PC-3 (cell line): ENCODE data around the gene LHFPL3. TPM values are rescaled to one million over a fixed set of nuclear protein-coding genes. Genes with fewer than 3 reads are reported as not detected.
A peak's percentile ranks its signal among the peaks of the same experiment; 100 is the strongest.

Experiments used
- ATAC-seq: fragments of 200-7000 bp; cut with Tn5 transposase; 2 replicates; pipeline ENCODE4 v1.9.1; 2020; ENCODE audit warnings: mild to moderate bottlenecking, moderate library complexity
- BruUV-seq: library from RNA; stranded (reverse); fragments of 400-500 nt; replicated peaks from 2 replicates; lab custom pipeline; 2021; lab: Mats Ljungman, UMichigan
- CTCF ChIA-PET: fragments of 300-600 bp; sonication (Branson Sonifier 250); formaldehyde crosslinking; loops from one replicate; lab custom pipeline; 2022; ENCODE audit warnings: antibody characterized with exemption; lab: Charles Lee
- POLR2A ChIA-PET: fragments of 300-600 bp; sonication (Branson Sonifier 250); formaldehyde crosslinking; loops from one replicate; lab custom pipeline; 2022; ENCODE audit warnings: antibody characterized with exemption; ENCODE audit not compliant: unreplicated experiment; lab: Charles Lee
- DNase-seq: peaks from one replicate; pipeline ENCODE4 v3.0.0-alpha.2; 2015
- H2AFZ ChIP-seq: fragments of 300-600 bp; sonication (generic); 2 replicates; pipeline ENCODE4 v1.6.0; 2016; ENCODE audit warnings: antibody characterized with exemption, low read length
- H3F3A ChIP-seq: fragments of 300-600 bp; sonication (generic); one replicate; pipeline ENCODE4 v1.6.0; 2017; ENCODE audit warnings: antibody characterized with exemption, low read length, control low read depth, mild to moderate bottlenecking; ENCODE audit not compliant: unreplicated experiment
- H3K27ac ChIP-seq: fragments of 300-600 bp; sonication (generic); 2 replicates; pipeline ENCODE4 v1.5.1; 2016; ENCODE audit warnings: mild to moderate bottlenecking, low read length
- H3K27me3 ChIP-seq: fragments of 300-600 bp; sonication (generic); 2 replicates; pipeline ENCODE4 v1.6.1; 2016; ENCODE audit warnings: low read length, mixed read lengths
- H3K36me3 ChIP-seq: fragments of 300-600 bp; sonication (generic); 2 replicates; pipeline ENCODE4 v1.6.1; 2016; ENCODE audit warnings: low read depth, mixed run types, low read length, mixed read lengths
- H3K4me1 ChIP-seq: fragments of 300-600 bp; sonication (generic); 2 replicates; pipeline ENCODE4 v1.5.1; 2016; ENCODE audit warnings: low read length; ENCODE audit not compliant: insufficient read depth
- H3K4me2 ChIP-seq: fragments of 300-600 bp; sonication (generic); 2 replicates; pipeline ENCODE4 v1.6.0; 2016; ENCODE audit warnings: low read length
- H3K4me3 ChIP-seq: fragments of 300-600 bp; sonication (generic); 2 replicates; pipeline ENCODE4 v1.5.1; 2016; ENCODE audit warnings: mild to moderate bottlenecking, low read length, mixed read lengths
- H3K79me2 ChIP-seq: fragments of 300-600 bp; sonication (generic); 2 replicates; pipeline ENCODE4 v1.6.1; 2017; ENCODE audit warnings: low read length, mixed read lengths
- H3K9ac ChIP-seq: fragments of 300-600 bp; sonication (generic); 2 replicates; pipeline ENCODE4 v1.6.0; 2016; ENCODE audit warnings: mild to moderate bottlenecking, low read length
- H3K9me2 ChIP-seq: fragments of 300-600 bp; sonication (generic); replicated peaks from 2 replicates; pipeline ENCODE4 v1.6.1; 2016; ENCODE audit warnings: mixed run types, low read length, mixed read lengths
- H3K9me3 ChIP-seq: fragments of 300-600 bp; sonication (generic); 2 replicates; pipeline ENCODE4 v1.6.1; 2016; ENCODE audit warnings: low read length, mixed read lengths
- H4K20me1 ChIP-seq: fragments of 300-600 bp; sonication (generic); 2 replicates; pipeline ENCODE4 v1.6.1; 2016; ENCODE audit warnings: low read length, mixed read lengths
- CTCF ChIP-seq: fragments of 300-600 bp; sonication (generic); conservative IDR thresholded peaks from 2 replicates; pipeline ENCODE4 v1.5.1; 2017; ENCODE audit warnings: antibody characterized with exemption, low read depth, mild to moderate bottlenecking, low read length
- EZH2 ChIP-seq: fragments of 300-600 bp; sonication (generic); IDR thresholded peaks from one replicate; pipeline ENCODE4 v1.6.1; 2017; ENCODE audit warnings: antibody characterized with exemption, mild to moderate bottlenecking, low read length; ENCODE audit not compliant: unreplicated experiment
- EZH2phosphoT487 ChIP-seq: fragments of 300-600 bp; sonication (generic); IDR thresholded peaks from 2 replicates; pipeline ENCODE4 v1.6.1; 2018; ENCODE audit warnings: mild to moderate bottlenecking, antibody characterized with exemption, low read length, borderline replicate concordance
- intact Hi-C: fragments of 100-400 bp; cut with micrococcal nuclease; formaldehyde crosslinking; loops from 2 replicates; pipeline ENCODE4 v1.9.0; 2023
- total RNA-seq: library from RNA; depleted of rRNA; stranded (reverse); fragments of >200 nt; gene quantifications from 2 replicates; pipeline ENCODE4 v1.2.3, GENCODE V29; 2014

The LHFPL3 gene
- total RNA-seq, 1 experiment from 2014 or later = not detected

GRCh38 chr7:104789780-104790179 is 461.4 kb downstream of the LHFPL3 start:
- peaks cover 23% of the 10 kb centered on the region; the same call in 1 of the 2 replicates for H3K27me3 ChIP-seq
- H3K9ac ChIP-seq = no peak overlapping the region
- no peak for TF ChIP-seq CTCF
- H4K20me1 ChIP-seq = no peaks in the 10 kb centered on the region
- H3K9me2 ChIP-seq = no peaks in the 10 kb centered on the region
- BruUV-seq = no TSS peak
- H3K4me3 ChIP-seq = no peak overlapping the region
- DNase-seq = no peak
- no peak for ATAC-seq
- H2AFZ ChIP-seq = no peak overlapping the region
- H3K27ac ChIP-seq = no peak overlapping the region
- no peak overlapping the region for H3K4me2 ChIP-seq
- H3K79me2 ChIP-seq = no peaks in the 10 kb centered on the region
- peaks cover 17% of the 10 kb centered on the region for H3K4me1 ChIP-seq
- no peaks in the 10 kb centered on the region for H3K9me3 ChIP-seq
- no peaks in the 10 kb centered on the region for H3F3A ChIP-seq
- CTCF ChIA-PET = no interaction called here
- H3K36me3 ChIP-seq = no peaks in the 10 kb centered on the region
- POLR2A ChIA-PET = no interaction called here
- intact Hi-C loops = no loop called here

GRCh38 chr7:104790440-104790839 is 462.0 kb downstream of the LHFPL3 start:
- no peak overlapping the region for H2AFZ ChIP-seq
- BruUV-seq = no TSS peak
- POLR2A ChIA-PET = no interaction called here

GRCh38 chr7:104791080-104791479 is 462.7 kb downstream of the LHFPL3 start:
- BruUV-seq = no TSS peak
- Histone ChIP-seq H3K9ac (no peak overlapping the region), H3K9me2 (no peaks in the 10 kb centered on the region), H2AFZ (no peak overlapping the region), H3K36me3 (no peaks in the 10 kb centered on the region), H3K4me2 (peak overlapping the region; percentile 19; the same call in 1 of the 2 replicates), H3K4me1 (peaks cover 17% of the 10 kb centered on the region), H3K27ac (no peak overlapping the region), H3K79me2 (no peaks in the 10 kb centered on the region), H4K20me1 (no peaks in the 10 kb centered on the region), H3K27me3 (peaks cover 26% of the 10 kb centered on the region; the same call in 1 of the 2 replicates), H3K9me3 (no peaks in the 10 kb centered on the region), H3F3A (no peaks in the 10 kb centered on the region), H3K4me3 (no peak overlapping the region)
- TF ChIP-seq EZH2 (no peak), EZH2phosphoT487 (no peak), CTCF (no peak)
- DNase-seq (peak; percentile 66), ATAC-seq (peak; percentile 95)
- POLR2A ChIA-PET = no interaction called here
- intact Hi-C loops = no loop called here
- CTCF ChIA-PET = no interaction called here

More at GRCh38 chr7:104790440-104790839, 462.0 kb downstream of the LHFPL3 start:
- H3F3A ChIP-seq = no peaks in the 10 kb centered on the region
- H3K27ac ChIP-seq = no peak overlapping the region
- no peaks in the 10 kb centered on the region for H3K9me3 ChIP-seq
- no peak overlapping the region for H3K9ac ChIP-seq
- ATAC-seq (peak; percentile 37), DNase-seq (peak; percentile 39)
- TF ChIP-seq EZH2 (no peak), CTCF (no peak), EZH2phosphoT487 (no peak)
- H3K36me3 ChIP-seq = no peaks in the 10 kb centered on the region
- intact Hi-C loops = no loop called here
- CTCF ChIA-PET = no interaction called here
- no peaks in the 10 kb centered on the region for H3K9me2 ChIP-seq
- H3K4me1 ChIP-seq = peaks cover 17% of the 10 kb centered on the region
- peaks cover 26% of the 10 kb centered on the region; the same call in 1 of the 2 replicates for H3K27me3 ChIP-seq
- H3K79me2 ChIP-seq = no peaks in the 10 kb centered on the region
- no peaks in the 10 kb centered on the region for H4K20me1 ChIP-seq
- peak overlapping the region; percentile 19; the same call in 1 of the 2 replicates for H3K4me2 ChIP-seq
- H3K4me3 ChIP-seq = no peak overlapping the region
